Measurements from ENCODE around the gene HIRIP3. TPM values are rescaled to one million over a fixed set of nuclear protein-coding genes. Genes with fewer than 3 reads are reported as not detected.

The HIRIP3 gene
- total RNA-seq, 1 donor from 2014 or later: 8.2 TPM

- DNase-seq (ENCODE audit: low read depth): no peak
These were observed 11.8 kb downstream of the HIRIP3 start for GRCh38 chr16:29983420-29984136.

GRCh38 chr16:29982560-29983419 lies 12.6 kb downstream of the HIRIP3 start:
- no peak for DNase-seq (ENCODE audit: low read depth)

- no peak for DNase-seq (ENCODE audit: low read depth)
These were observed 16.7 kb downstream of the HIRIP3 start for GRCh38 chr16:29978564-29979270.

GRCh38 chr16:29978081-29978480 lies 17.3 kb downstream of the HIRIP3 start:
- DNase-seq (ENCODE audit: low read depth): no peak

GRCh38 chr16:29977063-29977825 lies 18.2 kb downstream of the HIRIP3 start:
- DNase-seq (ENCODE audit: low read depth): no peak

- no peak for DNase-seq (ENCODE audit: low read depth)
These were observed 19.5 kb downstream of the HIRIP3 start for GRCh38 chr16:29975811-29976511.

- no peak for DNase-seq (ENCODE audit: low read depth)
These were observed 20.3 kb downstream of the HIRIP3 start for GRCh38 chr16:29975134-29975538.

GRCh38 chr16:29974291-29975133 lies 20.9 kb downstream of the HIRIP3 start:
- DNase-seq (ENCODE audit: low read depth): no peak

- peak; percentile 95 for DNase-seq (ENCODE audit: low read depth)
These were observed 21.8 kb downstream of the HIRIP3 start, which contains the start of gene TAOK2 for GRCh38 chr16:29973384-29974246. TSS of gene TAOK2 (plus strand) at chr16:29973868. CDS start at chr16:29977773, 3,905 bp downstream.

- DNase-seq (ENCODE audit: low read depth): no peak
These were observed 22.4 kb downstream of the HIRIP3 start for GRCh38 chr16:29972992-29973383.

GRCh38 chr16:29972500-29972899 lies 22.9 kb downstream of the HIRIP3 start:
- no peak for DNase-seq (ENCODE audit: low read depth)

- DNase-seq (ENCODE audit: low read depth): no peak
These were observed 24.1 kb downstream of the HIRIP3 start for GRCh38 chr16:29971304-29971703.

- no peak for DNase-seq (ENCODE audit: low read depth)
These were observed 27.2 kb downstream of the HIRIP3 start for GRCh38 chr16:29968205-29968604.

GRCh38 chr16:29963021-29963743 lies 32.2 kb downstream of the HIRIP3 start:
- no peak for DNase-seq (ENCODE audit: low read depth)

GRCh38 chr16:29962344-29962994 lies 32.9 kb downstream of the HIRIP3 start:
- DNase-seq (ENCODE audit: low read depth): peak; percentile 29

- DNase-seq (ENCODE audit: low read depth): peak; percentile 62
These were observed 33.7 kb downstream of the HIRIP3 start, which contains the start of gene TMEM219 for GRCh38 chr16:29961479-29962343. TSS of gene TMEM219 (plus strand) at chr16:29962079. CDS start at chr16:29963144, 1,065 bp downstream.

GRCh38 chr16:29961127-29961478 lies 34.3 kb downstream of the HIRIP3 start:
- no peak for DNase-seq (ENCODE audit: low read depth)

Measured in renal cortical epithelial cell (primary cell).